Measurements from ENCODE around the gene IGSF22. TPM values are rescaled to one million over a fixed set of nuclear protein-coding genes. Genes with fewer than 3 reads are reported as not detected.

Gene IGSF22
- total RNA-seq, 1 experiment from 2014 or later, result 0.52 TPM

DNA sequence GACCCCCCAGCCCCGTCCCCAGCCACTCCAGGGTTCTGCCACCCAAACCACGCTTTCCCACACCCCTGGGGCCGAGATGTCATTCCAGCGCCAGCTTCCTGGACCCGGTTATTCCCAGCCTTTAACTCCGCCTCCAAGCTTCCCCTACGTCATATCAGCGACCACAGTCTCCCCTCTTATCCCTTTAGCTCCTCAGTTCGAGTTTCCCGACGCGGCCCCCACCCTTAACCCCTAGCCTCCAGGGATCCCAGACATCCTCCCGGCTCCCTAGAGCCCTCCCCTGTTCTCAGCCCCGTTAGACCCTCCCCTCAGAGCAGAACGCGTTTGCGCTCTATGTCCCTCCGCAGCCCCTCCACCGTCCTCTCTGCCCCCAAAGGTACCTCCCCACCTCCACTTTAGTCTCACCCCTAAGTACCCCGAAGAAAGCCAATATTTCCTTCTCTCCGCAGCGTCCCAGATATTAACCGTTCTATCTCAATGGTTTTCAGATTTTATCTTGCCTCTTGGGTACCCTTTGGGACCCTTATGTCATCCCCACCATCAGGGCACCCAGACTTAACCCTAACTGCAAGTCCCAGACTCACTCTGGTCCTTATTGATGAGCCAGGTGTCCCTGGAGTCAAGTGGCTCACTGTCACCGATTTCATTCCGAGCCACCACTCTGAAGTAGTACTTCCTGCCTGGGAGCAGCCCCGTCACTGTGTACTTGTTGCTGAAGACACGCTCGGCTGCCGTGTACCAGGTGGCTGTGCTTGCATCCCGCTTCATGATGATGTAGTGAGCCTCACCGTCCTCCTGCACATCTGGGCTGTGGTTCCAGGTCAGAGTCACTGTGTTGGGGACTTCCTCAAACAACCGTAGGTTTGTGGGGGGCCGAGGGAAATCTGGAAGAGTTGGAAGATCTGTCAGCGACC is 19.4 kb downstream of the IGSF22 start:
- H3K27me3 Mint-ChIP-seq (ENCODE audit: low read depth), result peaks cover 67% of the 10 kb centered on the region
- H3K4me1 Mint-ChIP-seq, result peaks cover 13% of the 10 kb centered on the region
- ChIA-PET POLR2A (interaction anchor here (1.4 kb wide), 1 partner anchor 15 kb away, joined by 8 read pairs; no protein-coding TSS in a partner anchor), CTCF (interaction anchor here (0.6 to 1.9 kb wide), 9 partner anchors 15 to 314 kb away, joined by 3 to 42 read pairs (median 5); no protein-coding TSS in a partner anchor)
- H3K4me3 Mint-ChIP-seq, result peak overlapping the region; percentile 79
- no peaks in the 10 kb centered on the region for H3K36me3 Mint-ChIP-seq
- DNase-seq (ENCODE audit: low spot score) (peak; percentile 69), ATAC-seq (peak; percentile 81)
- H3K27ac Mint-ChIP-seq, result no peak overlapping the region
- H3K9me3 Mint-ChIP-seq, result no peaks in the 10 kb centered on the region
- TF ChIP-seq, protein P1, sequence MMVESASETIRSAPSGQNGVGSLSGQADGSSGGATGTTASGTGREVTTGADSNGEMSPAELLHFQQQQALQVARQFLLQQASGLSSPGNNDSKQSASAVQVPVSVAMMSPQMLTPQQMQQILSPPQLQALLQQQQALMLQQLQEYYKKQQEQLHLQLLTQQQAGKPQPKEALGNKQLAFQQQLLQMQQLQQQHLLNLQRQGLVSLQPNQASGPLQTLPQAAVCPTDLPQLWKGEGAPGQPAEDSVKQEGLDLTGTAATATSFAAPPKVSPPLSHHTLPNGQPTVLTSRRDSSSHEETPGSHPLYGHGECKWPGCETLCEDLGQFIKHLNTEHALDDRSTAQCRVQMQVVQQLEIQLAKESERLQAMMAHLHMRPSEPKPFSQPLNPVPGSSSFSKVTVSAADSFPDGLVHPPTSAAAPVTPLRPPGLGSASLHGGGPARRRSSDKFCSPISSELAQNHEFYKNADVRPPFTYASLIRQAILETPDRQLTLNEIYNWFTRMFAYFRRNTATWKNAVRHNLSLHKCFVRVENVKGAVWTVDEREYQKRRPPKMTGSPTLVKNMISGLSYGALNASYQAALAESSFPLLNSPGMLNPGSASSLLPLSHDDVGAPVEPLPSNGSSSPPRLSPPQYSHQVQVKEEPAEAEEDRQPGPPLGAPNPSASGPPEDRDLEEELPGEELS (CRISPR knock-in tag; IDR thresholded peaks at IDR 0.05), result no peak
- TF ChIP-seq, protein P2, sequence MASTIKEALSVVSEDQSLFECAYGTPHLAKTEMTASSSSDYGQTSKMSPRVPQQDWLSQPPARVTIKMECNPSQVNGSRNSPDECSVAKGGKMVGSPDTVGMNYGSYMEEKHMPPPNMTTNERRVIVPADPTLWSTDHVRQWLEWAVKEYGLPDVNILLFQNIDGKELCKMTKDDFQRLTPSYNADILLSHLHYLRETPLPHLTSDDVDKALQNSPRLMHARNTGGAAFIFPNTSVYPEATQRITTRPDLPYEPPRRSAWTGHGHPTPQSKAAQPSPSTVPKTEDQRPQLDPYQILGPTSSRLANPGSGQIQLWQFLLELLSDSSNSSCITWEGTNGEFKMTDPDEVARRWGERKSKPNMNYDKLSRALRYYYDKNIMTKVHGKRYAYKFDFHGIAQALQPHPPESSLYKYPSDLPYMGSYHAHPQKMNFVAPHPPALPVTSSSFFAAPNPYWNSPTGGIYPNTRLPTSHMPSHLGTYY (CRISPR knock-in tag; IDR thresholded peaks at IDR 0.05), result no peak
- TF ChIP-seq RORB (CRISPR knock-in tag; IDR thresholded peaks at IDR 0.05), result no peak
- no peak for TF ChIP-seq FOXJ3 (CRISPR knock-in tag; IDR thresholded peaks at IDR 0.05; ENCODE audit: borderline replicate concordance)
- TF ChIP-seq FOXK1 (CRISPR knock-in tag; IDR thresholded peaks at IDR 0.05), result no peak
- TF ChIP-seq SP1 (CRISPR knock-in tag; conservative IDR thresholded peaks at IDR 0.05), result no peak
- TF ChIP-seq GTF2I (CRISPR knock-in tag; conservative IDR thresholded peaks at IDR 0.05), result no peak
- no peak for TF ChIP-seq CBFB (CRISPR knock-in tag; IDR thresholded peaks at IDR 0.05; ENCODE audit: low read depth)
- TF ChIP-seq, protein P3, sequence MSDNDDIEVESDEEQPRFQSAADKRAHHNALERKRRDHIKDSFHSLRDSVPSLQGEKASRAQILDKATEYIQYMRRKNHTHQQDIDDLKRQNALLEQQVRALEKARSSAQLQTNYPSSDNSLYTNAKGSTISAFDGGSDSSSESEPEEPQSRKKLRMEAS (CRISPR knock-in tag; IDR thresholded peaks at IDR 0.05), result no peak
- TF ChIP-seq, protein P4, sequence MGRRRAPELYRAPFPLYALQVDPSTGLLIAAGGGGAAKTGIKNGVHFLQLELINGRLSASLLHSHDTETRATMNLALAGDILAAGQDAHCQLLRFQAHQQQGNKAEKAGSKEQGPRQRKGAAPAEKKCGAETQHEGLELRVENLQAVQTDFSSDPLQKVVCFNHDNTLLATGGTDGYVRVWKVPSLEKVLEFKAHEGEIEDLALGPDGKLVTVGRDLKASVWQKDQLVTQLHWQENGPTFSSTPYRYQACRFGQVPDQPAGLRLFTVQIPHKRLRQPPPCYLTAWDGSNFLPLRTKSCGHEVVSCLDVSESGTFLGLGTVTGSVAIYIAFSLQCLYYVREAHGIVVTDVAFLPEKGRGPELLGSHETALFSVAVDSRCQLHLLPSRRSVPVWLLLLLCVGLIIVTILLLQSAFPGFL (CRISPR knock-in tag; IDR thresholded peaks at IDR 0.05; ENCODE audit: borderline replicate concordance), result no peak
- TF ChIP-seq, protein P5, sequence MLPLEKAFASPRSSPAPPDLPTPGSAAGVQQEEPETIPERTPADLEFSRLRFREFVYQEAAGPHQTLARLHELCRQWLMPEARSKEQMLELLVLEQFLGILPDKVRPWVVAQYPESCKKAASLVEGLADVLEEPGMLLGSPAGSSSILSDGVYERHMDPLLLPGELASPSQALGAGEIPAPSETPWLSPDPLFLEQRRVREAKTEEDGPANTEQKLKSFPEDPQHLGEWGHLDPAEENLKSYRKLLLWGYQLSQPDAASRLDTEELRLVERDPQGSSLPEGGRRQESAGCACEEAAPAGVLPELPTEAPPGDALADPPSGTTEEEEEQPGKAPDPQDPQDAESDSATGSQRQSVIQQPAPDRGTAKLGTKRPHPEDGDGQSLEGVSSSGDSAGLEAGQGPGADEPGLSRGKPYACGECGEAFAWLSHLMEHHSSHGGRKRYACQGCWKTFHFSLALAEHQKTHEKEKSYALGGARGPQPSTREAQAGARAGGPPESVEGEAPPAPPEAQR (CRISPR knock-in tag; IDR thresholded peaks at IDR 0.05), result no peak
- TF ChIP-seq CREB1 (CRISPR knock-in tag; IDR thresholded peaks at IDR 0.05), result no peak
- TF ChIP-seq, protein P6, sequence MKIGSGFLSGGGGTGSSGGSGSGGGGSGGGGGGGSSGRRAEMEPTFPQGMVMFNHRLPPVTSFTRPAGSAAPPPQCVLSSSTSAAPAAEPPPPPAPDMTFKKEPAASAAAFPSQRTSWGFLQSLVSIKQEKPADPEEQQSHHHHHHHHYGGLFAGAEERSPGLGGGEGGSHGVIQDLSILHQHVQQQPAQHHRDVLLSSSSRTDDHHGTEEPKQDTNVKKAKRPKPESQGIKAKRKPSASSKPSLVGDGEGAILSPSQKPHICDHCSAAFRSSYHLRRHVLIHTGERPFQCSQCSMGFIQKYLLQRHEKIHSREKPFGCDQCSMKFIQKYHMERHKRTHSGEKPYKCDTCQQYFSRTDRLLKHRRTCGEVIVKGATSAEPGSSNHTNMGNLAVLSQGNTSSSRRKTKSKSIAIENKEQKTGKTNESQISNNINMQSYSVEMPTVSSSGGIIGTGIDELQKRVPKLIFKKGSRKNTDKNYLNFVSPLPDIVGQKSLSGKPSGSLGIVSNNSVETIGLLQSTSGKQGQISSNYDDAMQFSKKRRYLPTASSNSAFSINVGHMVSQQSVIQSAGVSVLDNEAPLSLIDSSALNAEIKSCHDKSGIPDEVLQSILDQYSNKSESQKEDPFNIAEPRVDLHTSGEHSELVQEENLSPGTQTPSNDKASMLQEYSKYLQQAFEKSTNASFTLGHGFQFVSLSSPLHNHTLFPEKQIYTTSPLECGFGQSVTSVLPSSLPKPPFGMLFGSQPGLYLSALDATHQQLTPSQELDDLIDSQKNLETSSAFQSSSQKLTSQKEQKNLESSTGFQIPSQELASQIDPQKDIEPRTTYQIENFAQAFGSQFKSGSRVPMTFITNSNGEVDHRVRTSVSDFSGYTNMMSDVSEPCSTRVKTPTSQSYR (CRISPR knock-in tag; IDR thresholded peaks at IDR 0.05), result no peak
- TF ChIP-seq, protein P7, sequence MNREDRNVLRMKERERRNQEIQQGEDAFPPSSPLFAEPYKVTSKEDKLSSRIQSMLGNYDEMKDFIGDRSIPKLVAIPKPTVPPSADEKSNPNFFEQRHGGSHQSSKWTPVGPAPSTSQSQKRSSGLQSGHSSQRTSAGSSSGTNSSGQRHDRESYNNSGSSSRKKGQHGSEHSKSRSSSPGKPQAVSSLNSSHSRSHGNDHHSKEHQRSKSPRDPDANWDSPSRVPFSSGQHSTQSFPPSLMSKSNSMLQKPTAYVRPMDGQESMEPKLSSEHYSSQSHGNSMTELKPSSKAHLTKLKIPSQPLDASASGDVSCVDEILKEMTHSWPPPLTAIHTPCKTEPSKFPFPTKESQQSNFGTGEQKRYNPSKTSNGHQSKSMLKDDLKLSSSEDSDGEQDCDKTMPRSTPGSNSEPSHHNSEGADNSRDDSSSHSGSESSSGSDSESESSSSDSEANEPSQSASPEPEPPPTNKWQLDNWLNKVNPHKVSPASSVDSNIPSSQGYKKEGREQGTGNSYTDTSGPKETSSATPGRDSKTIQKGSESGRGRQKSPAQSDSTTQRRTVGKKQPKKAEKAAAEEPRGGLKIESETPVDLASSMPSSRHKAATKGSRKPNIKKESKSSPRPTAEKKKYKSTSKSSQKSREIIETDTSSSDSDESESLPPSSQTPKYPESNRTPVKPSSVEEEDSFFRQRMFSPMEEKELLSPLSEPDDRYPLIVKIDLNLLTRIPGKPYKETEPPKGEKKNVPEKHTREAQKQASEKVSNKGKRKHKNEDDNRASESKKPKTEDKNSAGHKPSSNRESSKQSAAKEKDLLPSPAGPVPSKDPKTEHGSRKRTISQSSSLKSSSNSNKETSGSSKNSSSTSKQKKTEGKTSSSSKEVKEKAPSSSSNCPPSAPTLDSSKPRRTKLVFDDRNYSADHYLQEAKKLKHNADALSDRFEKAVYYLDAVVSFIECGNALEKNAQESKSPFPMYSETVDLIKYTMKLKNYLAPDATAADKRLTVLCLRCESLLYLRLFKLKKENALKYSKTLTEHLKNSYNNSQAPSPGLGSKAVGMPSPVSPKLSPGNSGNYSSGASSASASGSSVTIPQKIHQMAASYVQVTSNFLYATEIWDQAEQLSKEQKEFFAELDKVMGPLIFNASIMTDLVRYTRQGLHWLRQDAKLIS (CRISPR knock-in tag; IDR thresholded peaks at IDR 0.05; ENCODE audit: borderline replicate concordance), result no peak
- no peak for TF ChIP-seq ZNF219 (CRISPR knock-in tag; IDR thresholded peaks at IDR 0.05; ENCODE audit: borderline replicate concordance)
- TF ChIP-seq, protein P8, sequence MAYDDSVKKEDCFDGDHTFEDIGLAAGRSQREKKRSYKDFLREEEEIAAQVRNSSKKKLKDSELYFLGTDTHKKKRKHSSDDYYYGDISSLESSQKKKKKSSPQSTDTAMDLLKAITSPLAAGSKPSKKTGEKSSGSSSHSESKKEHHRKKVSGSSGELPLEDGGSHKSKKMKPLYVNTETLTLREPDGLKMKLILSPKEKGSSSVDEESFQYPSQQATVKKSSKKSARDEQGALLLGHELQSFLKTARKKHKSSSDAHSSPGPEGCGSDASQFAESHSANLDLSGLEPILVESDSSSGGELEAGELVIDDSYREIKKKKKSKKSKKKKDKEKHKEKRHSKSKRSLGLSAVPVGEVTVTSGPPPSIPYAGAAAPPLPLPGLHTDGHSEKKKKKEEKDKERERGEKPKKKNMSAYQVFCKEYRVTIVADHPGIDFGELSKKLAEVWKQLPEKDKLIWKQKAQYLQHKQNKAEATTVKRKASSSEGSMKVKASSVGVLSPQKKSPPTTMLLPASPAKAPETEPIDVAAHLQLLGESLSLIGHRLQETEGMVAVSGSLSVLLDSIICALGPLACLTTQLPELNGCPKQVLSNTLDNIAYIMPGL (CRISPR knock-in tag; IDR thresholded peaks at IDR 0.05), result no peak
- TF ChIP-seq SMAD3 (CRISPR knock-in tag; IDR thresholded peaks at IDR 0.05; ENCODE audit: borderline replicate concordance), result no peak
- no peak for TF ChIP-seq NFATC4 (CRISPR knock-in tag; IDR thresholded peaks at IDR 0.05)
